PC-3 (cell line): Measurements from ENCODE around the gene SELE.
"Not testable (repeated sequence)": the region's sequence is repeated elsewhere in the genome, so short reads cannot be mapped to it uniquely, and the experiment has no call there.

Experiments
- EZH2 ChIP-seq: fragments of 300-600 bp; sonication (generic); IDR thresholded peaks from one replicate; pipeline ENCODE4 v1.6.1; 2017; ENCODE audit warnings: antibody characterized with exemption, mild to moderate bottlenecking, low read length; ENCODE audit not compliant: unreplicated experiment
- TF ChIP-seq, protein P1 (sequence below): fragments of 300-600 bp; sonication (generic); conservative IDR thresholded peaks from 2 replicates; pipeline ENCODE4 v1.5.1; 2017; ENCODE audit warnings: antibody characterized with exemption, low read depth, mild to moderate bottlenecking, low read length

DNA sequence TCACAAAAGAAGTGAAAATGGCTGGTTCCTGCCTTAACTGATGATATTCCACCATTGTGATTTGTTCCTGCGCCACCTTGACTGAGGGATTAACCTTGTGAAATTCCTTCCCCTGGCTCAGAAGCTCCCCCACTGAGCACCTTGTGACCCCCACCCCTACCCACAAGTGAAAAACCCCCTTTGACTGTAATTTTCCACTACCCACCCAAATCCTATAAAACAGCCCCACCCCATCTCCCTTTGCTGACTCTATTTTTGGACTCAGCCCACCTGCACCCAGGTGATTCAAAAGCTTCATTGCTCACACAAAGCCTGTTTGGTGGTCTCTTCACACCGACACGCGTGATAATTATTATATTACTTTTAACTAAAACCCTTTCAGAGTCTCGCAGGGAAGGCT is 45.5 kb downstream of the SELE start:
- not testable (repeated sequence) for TF ChIP-seq EZH2
- TF ChIP-seq, protein P1, sequence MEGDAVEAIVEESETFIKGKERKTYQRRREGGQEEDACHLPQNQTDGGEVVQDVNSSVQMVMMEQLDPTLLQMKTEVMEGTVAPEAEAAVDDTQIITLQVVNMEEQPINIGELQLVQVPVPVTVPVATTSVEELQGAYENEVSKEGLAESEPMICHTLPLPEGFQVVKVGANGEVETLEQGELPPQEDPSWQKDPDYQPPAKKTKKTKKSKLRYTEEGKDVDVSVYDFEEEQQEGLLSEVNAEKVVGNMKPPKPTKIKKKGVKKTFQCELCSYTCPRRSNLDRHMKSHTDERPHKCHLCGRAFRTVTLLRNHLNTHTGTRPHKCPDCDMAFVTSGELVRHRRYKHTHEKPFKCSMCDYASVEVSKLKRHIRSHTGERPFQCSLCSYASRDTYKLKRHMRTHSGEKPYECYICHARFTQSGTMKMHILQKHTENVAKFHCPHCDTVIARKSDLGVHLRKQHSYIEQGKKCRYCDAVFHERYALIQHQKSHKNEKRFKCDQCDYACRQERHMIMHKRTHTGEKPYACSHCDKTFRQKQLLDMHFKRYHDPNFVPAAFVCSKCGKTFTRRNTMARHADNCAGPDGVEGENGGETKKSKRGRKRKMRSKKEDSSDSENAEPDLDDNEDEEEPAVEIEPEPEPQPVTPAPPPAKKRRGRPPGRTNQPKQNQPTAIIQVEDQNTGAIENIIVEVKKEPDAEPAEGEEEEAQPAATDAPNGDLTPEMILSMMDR = not testable (repeated sequence)
